ENCODE measurements around the gene NAT10. TPM values are rescaled to one million over a fixed set of nuclear protein-coding genes. Genes with fewer than 3 reads are reported as not detected.

The NAT10 gene
- total RNA-seq, 1 experiment from 2014 or later = 91.4 TPM

DNA sequence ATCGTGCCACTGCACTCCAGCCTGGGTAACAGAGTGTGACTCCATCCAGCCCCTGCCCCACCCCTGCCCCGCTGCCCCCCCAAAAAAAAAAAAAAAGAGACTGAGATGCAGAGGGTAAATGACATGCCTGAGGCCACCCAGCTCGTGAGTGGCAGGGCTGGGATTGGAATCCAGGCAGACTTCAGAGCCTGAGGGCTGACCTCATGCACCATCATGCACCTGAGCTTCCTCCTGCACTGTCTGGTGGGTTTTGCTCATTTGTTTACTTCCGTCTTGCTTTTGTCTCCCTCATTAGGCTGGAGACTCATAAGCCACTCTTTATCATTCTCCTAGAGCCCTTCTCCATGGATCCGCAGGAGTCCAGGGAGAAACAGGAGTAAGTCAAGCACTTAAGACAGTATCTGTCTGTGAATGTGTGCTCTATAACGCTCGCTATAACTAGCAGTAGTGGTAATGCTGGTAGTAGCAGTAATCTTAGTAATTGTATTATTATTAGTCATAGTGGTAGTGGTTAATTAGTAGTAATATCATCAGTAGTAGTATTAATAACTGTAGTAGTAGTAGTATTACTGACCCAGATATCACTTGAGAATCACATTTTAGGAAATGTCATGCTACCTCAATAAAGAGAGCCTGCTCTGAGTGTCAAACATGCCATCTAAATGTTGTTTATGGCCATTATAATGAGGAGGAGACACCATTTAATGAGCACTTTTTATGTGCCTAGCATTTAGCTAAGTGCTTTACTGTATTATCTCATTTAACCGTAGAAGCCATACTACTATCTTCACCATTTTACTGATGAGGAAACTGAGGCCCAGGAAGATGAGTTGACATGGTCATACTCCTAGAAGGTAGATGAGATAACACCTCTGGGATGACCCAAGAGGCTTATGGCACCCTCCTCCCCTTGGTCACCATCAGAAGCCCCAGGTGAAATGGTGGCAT is 85.0 kb downstream of the NAT10 start:
- ChIA-PET POLR2A (no interaction called here), CTCF (interaction anchor here (0.7 kb wide), 1 partner anchor 24 kb away, joined by 3 read pairs; no protein-coding TSS in a partner anchor)
- no peak for TF ChIP-seq CTCF (IDR thresholded peaks at IDR 0.05; ENCODE audit: insufficient read depth in 1 of 2, low read depth in 1 of 2, low read length in 1 of 2, severe bottlenecking in 1 of 2, unreplicated experiment in 1 of 2)
- H3K36me3 ChIP-seq (ENCODE audit: control insufficient read depth, insufficient read depth, low read length) = no peaks in the 10 kb centered on the region
- no peak for DNase-seq
- peaks cover 7% of the 10 kb centered on the region for H3K4me1 Mint-ChIP-seq (ENCODE audit: low read depth, unreplicated experiment)
- H3K9me3 ChIP-seq = no peaks in the 10 kb centered on the region
- H3K9me3 Mint-ChIP-seq (ENCODE audit: unreplicated experiment) = no peaks in the 10 kb centered on the region
- BruUV-seq (replicated peaks) = no TSS peak
- H3K27me3 ChIP-seq (replicated peaks; ENCODE audit: control insufficient read depth, insufficient read depth, low read length) = no peaks in the 10 kb centered on the region
- H3K4me1 ChIP-seq = no peaks in the 10 kb centered on the region
- no peaks in the 10 kb centered on the region for H3K36me3 Mint-ChIP-seq (ENCODE audit: insufficient read depth, unreplicated experiment)
- H3K4me3 ChIP-seq (ENCODE audit: low read depth, low read length) = no peak overlapping the region
- no peak overlapping the region for H3K4me3 Mint-ChIP-seq (ENCODE audit: unreplicated experiment)
- no peaks in the 10 kb centered on the region for H3K27me3 Mint-ChIP-seq (ENCODE audit: insufficient read depth, unreplicated experiment)
- intact Hi-C loops (cut with micrococcal nuclease; ENCODE audit: unreplicated experiment) = no loop called here
- no peak overlapping the region for H3K27ac Mint-ChIP-seq (ENCODE audit: unreplicated experiment)

- BruUV-seq (replicated peaks) = no TSS peak
- TF ChIP-seq CTCF (IDR thresholded peaks at IDR 0.05; ENCODE audit: insufficient read depth in 1 of 2, low read depth in 1 of 2, low read length in 1 of 2, severe bottlenecking in 1 of 2, unreplicated experiment in 1 of 2) = no peak
- no peaks in the 10 kb centered on the region for H3K36me3 ChIP-seq (ENCODE audit: control insufficient read depth, insufficient read depth, low read length)
- no peaks in the 10 kb centered on the region for H3K9me3 Mint-ChIP-seq (ENCODE audit: unreplicated experiment)
- H3K4me3 Mint-ChIP-seq (ENCODE audit: unreplicated experiment) = no peak overlapping the region
- no peaks in the 10 kb centered on the region for H3K27me3 Mint-ChIP-seq (ENCODE audit: insufficient read depth, unreplicated experiment)
- intact Hi-C loops (cut with micrococcal nuclease; ENCODE audit: unreplicated experiment) = no loop called here
- H3K27ac Mint-ChIP-seq (ENCODE audit: unreplicated experiment) = no peak overlapping the region
- peaks cover 7% of the 10 kb centered on the region for H3K4me1 Mint-ChIP-seq (ENCODE audit: low read depth, unreplicated experiment)
- H3K36me3 Mint-ChIP-seq (ENCODE audit: insufficient read depth, unreplicated experiment) = no peaks in the 10 kb centered on the region
- ChIA-PET POLR2A (no interaction called here), CTCF (interaction anchor here (0.5 kb wide), 1 partner anchor 204 kb away, joined by 4 read pairs; no protein-coding TSS in a partner anchor)
- no peak for DNase-seq
- no peaks in the 10 kb centered on the region for H3K4me1 ChIP-seq
- H3K27me3 ChIP-seq (replicated peaks; ENCODE audit: control insufficient read depth, insufficient read depth, low read length) = no peaks in the 10 kb centered on the region
- H3K4me3 ChIP-seq (ENCODE audit: low read depth, low read length) = no peak overlapping the region
- no peaks in the 10 kb centered on the region for H3K9me3 ChIP-seq
These were observed 86.1 kb downstream of the NAT10 start for GRCh38 chr11:34191578-34191977.

DNA sequence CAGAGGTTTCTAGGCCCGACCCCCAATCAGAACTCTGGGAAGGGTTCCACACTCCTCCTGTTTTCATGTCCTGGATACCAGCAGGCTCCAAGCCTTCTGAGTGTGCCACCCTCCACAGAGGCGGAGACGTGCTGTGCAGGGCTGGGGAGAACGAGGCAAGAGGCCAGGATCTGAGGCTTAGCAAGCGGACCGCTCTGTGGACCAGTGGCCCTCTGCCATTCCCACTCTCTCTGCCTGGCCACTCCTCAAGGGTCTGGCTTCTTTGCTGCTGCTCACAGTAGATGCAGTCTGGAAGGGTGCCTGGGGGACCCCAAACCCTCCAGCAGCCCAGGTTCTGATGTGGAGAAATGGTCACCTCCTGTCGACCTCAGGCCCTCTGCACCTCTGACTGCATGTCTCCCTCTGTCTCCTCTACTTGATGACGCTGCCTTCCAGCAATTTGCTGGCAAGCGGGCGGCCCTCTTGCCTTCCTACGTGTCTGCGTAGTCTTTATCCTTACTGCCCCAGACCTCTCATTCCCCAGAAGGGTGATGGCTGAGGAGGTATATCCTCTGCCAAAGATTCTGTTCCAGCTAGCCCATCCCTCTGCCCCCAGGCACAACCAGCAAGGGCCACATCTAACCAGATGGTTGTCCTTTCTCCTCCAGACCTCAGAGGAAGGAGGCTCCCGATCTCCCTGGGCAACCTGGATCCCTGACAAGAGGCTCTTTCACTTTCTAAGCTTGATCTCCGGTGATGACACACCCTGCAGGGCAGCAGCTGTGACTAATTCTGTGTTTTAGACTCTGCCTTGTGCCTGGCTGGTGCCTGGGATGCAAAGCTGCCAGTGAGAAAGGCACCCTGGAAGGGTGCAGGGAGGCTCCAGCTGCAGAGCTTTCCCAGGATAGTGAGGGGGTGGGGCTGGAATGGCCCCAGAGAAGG is 87.3 kb downstream of the NAT10 start:
- BruUV-seq (replicated peaks) = no TSS peak
- Histone ChIP-seq H3K9me3 (no peaks in the 10 kb centered on the region), H3K4me1 (no peaks in the 10 kb centered on the region), H3K4me3 (ENCODE audit: low read depth, low read length) (no peak overlapping the region), H3K36me3 (ENCODE audit: control insufficient read depth, insufficient read depth, low read length) (no peaks in the 10 kb centered on the region), H3K27me3 (replicated peaks; ENCODE audit: control insufficient read depth, insufficient read depth, low read length) (no peaks in the 10 kb centered on the region)
- DNase-seq = no peak
- intact Hi-C loops (cut with micrococcal nuclease; ENCODE audit: unreplicated experiment) = no loop called here
- H3K36me3 Mint-ChIP-seq (ENCODE audit: insufficient read depth, unreplicated experiment) = no peaks in the 10 kb centered on the region
- ChIA-PET CTCF (interaction anchor here (0.6 kb wide), 1 partner anchor 173 kb away, joined by 3 read pairs; no protein-coding TSS in a partner anchor), POLR2A (no interaction called here)
- no peak overlapping the region for H3K4me3 Mint-ChIP-seq (ENCODE audit: unreplicated experiment)
- no peak overlapping the region for H3K27ac Mint-ChIP-seq (ENCODE audit: unreplicated experiment)
- peaks cover 7% of the 10 kb centered on the region for H3K4me1 Mint-ChIP-seq (ENCODE audit: low read depth, unreplicated experiment)
- no peaks in the 10 kb centered on the region for H3K27me3 Mint-ChIP-seq (ENCODE audit: insufficient read depth, unreplicated experiment)
- TF ChIP-seq CTCF (IDR thresholded peaks at IDR 0.05; ENCODE audit: insufficient read depth in 1 of 2, low read depth in 1 of 2, low read length in 1 of 2, severe bottlenecking in 1 of 2, unreplicated experiment in 1 of 2) = no peak
- H3K9me3 Mint-ChIP-seq (ENCODE audit: unreplicated experiment) = no peaks in the 10 kb centered on the region

Measured in Caco-2 (cell line).